Suprapubic skin (tissue), 3 donors: ENCODE results near the gene ALDH9A1.

Experiments
- POLR2A ChIP-seq, 2 donors: fragments of 450-650 bp; IDR thresholded peaks; one replicate each; pipeline ENCODE4 v1.6.1; 2017; ENCODE audit warnings: antibody characterized with exemption in 2 of 2, mild to moderate bottlenecking in 2 of 2, moderate library complexity in 2 of 2
- TF ChIP-seq, protein P1 (sequence below), 2 donors: fragments of 200-600 bp in 1 of 2; fragments of 450-650 bp in 1 of 2; sonication (generic) in 1 of 2; IDR thresholded peaks; one replicate each; pipeline ENCODE4 v1.5.1; 2016 to 2019; ENCODE audit warnings: antibody characterized with exemption in 2 of 2, mild to moderate bottlenecking in 1 of 2, moderate library complexity in 1 of 2

DNA sequence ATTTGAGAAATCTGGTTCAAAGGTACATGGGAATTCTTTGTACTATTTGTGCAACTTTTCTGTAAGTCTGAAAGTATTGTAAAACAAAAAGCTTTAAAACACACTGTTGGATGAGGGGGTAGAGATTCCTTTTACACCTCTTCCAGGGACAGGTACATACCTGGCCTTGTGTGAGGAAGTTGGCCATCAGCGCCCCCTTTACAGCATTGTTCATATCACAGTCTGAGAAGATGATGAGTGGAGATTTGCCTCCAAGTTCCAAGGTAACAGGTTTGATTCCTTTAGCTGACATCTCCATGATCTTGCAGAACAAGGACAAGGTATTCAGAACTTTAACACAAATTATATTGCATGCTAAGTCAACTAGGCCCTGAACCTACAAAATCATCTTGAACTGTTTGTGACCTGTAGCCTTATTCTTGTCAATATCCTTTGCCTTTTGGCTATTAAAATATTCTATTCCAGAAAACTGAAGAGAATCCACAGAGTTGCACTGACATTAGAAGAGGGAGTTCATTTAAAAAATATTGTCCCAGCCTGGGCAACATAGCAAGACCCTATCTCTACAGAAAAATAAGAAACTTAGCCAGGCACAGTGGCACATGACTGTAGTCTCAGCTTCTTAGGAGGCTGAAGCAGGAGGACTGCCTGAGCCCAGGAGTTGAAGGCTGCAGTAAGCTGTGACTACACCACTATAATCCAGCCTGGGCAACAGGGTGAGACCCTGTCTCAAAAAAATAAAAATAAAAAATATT, 18.9 kb downstream of the ALDH9A1 start:
- no peak for TF ChIP-seq POLR2A (IDR thresholded peaks at IDR 0.05)
- TF ChIP-seq, protein P1, sequence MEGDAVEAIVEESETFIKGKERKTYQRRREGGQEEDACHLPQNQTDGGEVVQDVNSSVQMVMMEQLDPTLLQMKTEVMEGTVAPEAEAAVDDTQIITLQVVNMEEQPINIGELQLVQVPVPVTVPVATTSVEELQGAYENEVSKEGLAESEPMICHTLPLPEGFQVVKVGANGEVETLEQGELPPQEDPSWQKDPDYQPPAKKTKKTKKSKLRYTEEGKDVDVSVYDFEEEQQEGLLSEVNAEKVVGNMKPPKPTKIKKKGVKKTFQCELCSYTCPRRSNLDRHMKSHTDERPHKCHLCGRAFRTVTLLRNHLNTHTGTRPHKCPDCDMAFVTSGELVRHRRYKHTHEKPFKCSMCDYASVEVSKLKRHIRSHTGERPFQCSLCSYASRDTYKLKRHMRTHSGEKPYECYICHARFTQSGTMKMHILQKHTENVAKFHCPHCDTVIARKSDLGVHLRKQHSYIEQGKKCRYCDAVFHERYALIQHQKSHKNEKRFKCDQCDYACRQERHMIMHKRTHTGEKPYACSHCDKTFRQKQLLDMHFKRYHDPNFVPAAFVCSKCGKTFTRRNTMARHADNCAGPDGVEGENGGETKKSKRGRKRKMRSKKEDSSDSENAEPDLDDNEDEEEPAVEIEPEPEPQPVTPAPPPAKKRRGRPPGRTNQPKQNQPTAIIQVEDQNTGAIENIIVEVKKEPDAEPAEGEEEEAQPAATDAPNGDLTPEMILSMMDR (IDR thresholded peaks at IDR 0.05): no peak
